ENCODE data around the gene IGF2R.
"Not testable (repeated sequence)": the region's sequence is repeated elsewhere in the genome, so short reads cannot be mapped to it uniquely, and the experiment has no call there.

IGF2R gene, protein sequence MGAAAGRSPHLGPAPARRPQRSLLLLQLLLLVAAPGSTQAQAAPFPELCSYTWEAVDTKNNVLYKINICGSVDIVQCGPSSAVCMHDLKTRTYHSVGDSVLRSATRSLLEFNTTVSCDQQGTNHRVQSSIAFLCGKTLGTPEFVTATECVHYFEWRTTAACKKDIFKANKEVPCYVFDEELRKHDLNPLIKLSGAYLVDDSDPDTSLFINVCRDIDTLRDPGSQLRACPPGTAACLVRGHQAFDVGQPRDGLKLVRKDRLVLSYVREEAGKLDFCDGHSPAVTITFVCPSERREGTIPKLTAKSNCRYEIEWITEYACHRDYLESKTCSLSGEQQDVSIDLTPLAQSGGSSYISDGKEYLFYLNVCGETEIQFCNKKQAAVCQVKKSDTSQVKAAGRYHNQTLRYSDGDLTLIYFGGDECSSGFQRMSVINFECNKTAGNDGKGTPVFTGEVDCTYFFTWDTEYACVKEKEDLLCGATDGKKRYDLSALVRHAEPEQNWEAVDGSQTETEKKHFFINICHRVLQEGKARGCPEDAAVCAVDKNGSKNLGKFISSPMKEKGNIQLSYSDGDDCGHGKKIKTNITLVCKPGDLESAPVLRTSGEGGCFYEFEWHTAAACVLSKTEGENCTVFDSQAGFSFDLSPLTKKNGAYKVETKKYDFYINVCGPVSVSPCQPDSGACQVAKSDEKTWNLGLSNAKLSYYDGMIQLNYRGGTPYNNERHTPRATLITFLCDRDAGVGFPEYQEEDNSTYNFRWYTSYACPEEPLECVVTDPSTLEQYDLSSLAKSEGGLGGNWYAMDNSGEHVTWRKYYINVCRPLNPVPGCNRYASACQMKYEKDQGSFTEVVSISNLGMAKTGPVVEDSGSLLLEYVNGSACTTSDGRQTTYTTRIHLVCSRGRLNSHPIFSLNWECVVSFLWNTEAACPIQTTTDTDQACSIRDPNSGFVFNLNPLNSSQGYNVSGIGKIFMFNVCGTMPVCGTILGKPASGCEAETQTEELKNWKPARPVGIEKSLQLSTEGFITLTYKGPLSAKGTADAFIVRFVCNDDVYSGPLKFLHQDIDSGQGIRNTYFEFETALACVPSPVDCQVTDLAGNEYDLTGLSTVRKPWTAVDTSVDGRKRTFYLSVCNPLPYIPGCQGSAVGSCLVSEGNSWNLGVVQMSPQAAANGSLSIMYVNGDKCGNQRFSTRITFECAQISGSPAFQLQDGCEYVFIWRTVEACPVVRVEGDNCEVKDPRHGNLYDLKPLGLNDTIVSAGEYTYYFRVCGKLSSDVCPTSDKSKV (N-terminal part only)

DNA sequence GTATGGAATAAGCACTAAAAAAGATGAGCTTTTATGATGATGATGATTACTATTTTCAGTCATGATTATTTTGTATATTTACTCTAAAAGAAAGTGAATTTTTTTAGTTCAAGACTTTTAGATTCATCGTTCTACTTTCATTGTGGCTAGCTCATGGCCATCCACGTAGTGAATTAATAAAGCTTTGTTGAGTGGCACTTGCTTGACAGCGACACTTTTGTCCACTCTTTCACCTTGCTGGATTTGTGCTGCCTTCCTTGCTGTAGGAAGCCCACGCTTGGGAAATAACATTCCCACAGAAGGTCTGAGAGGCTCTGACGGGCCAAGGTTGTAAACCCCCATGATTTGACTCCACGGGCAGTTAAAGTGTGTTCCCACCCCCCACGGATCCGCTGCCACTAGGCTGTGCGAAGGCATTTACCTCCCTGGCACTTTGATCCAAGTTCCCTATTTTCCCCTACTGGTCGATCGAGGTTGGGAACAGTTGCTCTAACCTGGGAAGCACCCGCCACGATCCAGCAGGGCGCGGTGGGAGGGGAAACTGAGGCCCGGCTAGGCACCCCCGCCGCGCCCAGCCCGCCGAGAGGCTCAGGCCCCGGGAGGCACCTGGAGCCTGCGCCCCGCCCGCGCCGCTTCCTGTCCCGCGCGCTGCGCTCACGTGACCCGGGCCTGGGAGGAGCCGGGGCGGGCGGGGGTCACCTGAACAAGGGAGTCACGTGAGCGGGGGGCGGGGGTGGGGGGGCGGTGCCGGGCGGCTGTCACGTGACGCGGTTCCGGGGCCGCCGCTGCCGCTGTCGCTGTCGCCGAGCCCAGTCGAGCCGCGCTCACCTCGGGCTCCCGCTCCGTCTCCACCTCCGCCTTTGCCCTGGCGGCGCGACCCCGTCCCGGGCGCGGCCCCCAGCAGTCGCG, at the start of gene IGF2R:
IGF2R (plus strand) TSS at position 788 of the 909 bp plus-strand sequence. CDS start 165 bp downstream, outside the sequence.
- peak; percentile 93 for DNase-seq (ENCODE audit: low read depth)

DNA sequence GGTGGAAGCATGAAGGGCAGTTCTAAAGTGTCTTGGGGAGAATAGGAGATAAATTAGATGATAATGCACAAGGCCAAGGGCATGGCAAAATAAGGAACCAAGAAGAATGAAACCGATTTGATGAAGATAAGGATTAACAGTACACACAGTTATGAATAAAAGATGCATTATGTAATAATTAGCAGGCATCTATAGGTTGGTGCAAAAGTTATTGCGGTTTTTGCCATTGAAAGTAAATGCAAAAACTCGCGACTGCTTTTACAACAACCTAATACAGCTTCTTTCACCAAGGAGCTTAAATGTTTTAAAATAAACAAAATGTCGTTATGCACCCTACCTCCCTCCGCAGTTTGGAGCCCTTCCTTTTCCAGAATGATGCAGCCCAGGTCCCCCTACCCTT, 49.1 kb upstream of the IGF2R start:
- no peak for DNase-seq (ENCODE audit: low read depth)

DNA sequence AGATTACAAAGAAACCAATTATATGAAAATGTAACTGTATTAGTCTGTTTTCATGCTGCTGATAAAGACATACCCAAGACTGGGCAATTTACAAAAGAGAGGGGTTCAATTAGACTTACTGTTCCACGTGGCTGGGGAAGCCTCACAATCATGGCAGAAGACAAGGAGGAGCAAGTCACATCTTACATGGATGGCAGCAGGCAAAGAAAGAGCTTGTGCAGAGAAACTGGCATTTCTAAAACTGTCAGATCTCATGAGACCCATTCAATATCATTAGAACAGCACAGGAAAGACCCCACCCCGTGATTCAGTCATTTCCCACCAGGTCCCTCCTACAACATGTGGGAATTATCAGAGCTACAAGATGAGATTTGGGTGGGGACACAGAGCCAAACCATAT, 44.7 kb upstream of the IGF2R start:
- DNase-seq (ENCODE audit: low read depth), result not testable (repeated sequence)

DNA sequence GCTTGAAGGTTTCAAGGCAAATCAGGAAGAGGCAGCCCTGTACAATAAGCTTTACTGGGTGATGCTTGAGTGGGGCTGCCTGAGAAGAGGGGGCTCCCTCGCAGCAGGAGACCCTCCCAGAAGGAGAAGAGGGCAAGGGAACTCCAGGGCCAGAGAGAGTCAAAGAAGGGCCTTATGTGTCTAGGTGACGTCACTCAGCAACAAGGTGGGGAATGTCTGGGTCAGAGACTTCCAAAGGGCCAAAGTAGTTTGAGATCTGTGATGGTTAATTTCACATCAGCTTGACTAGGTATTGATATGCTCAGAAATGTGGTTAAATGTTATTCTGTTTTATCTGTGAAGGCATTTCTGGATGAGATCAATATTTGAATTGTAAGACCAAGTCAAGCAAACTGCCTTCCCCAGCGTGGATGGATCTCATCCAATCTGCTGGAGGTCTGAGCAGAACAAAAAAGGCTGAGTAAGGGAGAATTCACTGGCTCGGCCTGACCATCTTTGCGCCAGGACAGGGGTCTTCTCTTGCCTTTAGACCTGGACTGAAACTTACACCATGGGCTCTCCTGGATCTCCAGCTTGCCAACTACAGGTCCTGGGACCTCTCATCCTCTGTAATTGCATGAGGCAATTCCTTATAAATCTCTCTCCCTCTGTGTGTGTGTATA, 42.2 kb upstream of the IGF2R start:
- DNase-seq (ENCODE audit: low read depth), result no peak

DNA sequence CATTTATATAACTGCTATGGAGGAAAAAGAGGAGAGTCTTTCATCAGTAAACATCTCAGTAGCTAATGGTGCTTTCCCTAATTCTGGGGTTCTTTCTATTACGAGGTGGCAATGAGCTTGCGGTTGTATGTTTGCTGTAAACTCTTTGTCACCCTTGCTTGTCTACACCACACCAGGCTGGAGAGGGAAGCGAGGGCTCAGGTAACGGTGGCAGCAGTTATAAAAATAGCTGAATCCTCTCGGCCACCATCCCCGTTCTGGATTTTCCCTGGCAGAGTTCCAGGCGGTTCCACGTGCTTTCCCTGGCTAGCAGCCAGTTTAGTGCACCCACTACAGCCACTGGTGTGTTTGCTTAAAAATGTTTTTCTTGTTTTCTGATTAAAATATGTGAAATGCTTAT, 39.1 kb upstream of the IGF2R start:
- DNase-seq (ENCODE audit: low read depth), result peak; percentile 30

DNA sequence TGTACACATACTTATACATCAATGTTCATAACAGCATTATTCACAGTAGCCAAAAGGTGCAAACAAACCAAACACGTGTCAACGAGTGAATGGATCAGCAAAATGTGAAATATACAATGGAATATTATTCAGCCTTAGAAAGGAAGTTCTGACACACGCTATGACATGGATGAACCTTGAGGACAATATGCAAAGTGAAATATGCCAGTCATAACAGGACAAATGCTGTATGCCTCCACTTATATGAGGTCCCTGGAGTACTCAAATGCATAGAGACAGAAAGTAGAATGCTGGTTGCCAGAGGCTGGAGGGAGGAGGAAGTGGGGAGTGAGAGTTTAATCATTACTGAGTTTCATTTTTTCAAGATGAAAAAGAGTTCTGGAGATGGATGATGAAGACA, 37.8 kb upstream of the IGF2R start:
- no peak for DNase-seq (ENCODE audit: low read depth)

DNA sequence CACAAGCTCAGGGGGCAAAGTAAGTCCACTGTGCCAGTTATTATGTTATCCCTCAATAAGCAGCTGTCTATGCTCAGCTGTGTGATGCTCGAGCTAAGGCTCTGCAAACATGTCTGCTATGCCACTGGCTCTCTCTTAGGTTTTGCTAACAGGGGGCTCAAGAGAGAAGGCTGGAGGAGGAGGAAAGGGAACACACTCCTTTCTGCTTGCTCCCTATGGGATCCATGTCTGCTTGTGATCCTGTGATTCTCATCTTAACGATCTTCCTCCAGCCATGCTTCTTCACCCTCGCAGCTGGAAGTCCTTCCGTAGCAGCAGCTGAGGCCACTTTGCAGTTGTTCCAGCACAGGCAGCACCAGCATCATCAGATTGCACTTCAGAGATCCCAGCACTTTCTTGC, 37.0 kb upstream of the IGF2R start:
- DNase-seq (ENCODE audit: low read depth), result no peak

DNA sequence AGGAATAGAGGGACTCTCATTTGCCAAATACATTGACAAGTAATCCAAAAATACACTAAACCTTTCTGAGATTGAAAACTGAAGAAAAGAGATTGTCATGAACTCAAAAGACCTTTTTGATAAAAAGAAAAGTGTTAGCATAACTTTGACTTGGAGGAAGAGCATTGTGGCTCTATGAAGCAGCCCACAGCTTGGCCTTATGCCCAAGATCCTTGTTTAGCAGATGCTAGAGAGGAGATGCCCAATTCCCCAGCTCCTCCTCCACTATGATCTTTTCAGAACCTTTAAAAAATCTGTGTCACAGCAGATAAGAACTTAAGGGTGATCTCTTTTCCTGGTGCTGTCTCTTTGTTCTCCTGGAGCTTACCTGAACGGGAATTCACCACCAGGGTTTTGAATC, 35.8 kb upstream of the IGF2R start:
- DNase-seq (ENCODE audit: low read depth), result no peak

DNA sequence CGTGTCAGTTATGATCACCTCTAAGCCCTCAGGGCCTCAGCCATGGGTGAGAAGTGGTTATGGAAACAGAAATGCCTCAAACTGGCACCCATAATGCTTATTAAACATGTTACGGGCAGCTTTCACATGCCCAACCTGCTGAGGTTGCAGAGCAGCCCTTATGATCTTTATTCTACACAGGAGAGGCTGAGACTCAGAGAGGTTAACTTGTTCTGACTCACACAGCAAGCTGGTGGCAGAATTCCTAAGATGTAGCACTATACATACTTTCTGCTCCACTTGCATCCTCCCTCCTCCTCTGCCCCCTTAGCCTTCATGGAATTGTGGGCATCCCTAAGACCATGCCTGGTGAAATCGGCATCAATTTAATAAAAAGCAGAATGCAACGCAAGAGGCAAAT, 34.7 kb upstream of the IGF2R start:
- no peak for DNase-seq (ENCODE audit: low read depth)

DNA sequence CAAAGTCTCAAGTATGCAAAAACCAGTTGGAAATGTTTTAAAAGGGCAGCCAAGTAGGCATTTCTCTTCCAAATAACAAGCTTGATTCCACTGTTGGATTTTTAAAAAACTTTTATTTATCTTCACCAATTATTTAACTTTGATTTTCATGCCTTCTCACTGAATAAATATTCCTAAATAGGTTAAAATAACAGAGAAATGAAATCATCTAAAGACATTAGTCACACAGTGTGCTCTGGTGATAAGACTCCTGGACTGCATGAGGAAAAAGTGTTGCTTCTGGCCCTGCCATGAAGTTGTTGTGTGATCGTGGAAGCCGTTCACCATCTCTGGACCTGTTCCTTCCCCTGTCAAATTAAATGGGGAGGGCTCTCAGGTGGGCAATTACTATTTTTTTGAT, 33.8 kb upstream of the IGF2R start:
- DNase-seq (ENCODE audit: low read depth), result no peak

DNA sequence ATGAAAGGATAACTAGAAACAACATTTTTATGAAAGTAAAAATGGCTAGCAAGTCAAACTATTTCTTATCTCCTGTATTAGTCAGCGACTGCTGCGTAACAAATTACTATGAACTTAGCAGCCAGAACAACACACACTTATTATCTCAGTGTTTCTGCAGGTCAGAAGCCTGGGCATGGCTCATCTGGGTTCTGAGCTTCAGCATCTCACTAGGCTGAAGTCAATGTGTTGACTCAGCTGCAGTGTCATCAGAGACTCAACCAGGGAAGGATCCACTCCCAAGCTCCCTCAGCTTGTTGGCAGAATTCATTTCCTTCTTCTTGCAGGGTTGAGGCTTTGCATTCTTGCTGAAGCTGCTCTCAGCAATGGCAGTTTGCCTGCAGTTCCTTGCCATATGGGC, 33.2 kb upstream of the IGF2R start:
- no peak for DNase-seq (ENCODE audit: low read depth)

DNA sequence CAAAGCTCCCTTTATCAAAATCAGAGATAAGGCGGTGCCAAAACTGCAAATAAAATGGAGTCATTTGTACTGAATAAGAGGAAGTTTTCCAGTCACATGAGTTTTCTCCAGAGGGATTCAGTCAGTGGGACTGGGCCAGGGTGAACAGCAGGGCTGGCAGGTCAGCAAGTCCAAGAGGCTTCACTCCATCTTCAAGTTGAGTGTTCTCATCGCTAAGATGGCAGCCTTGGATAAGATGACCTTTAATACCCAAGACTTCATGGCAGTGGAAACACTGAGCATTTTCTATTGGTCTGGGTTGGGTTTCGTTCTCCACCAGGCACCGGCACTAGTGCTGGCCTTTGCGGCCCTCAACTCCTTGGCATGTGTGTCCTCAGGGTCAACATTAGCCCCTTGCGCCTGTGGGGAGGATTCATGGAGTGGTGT, 29.3 kb upstream of the IGF2R start:
- DNase-seq (ENCODE audit: low read depth), result no peak

DNA sequence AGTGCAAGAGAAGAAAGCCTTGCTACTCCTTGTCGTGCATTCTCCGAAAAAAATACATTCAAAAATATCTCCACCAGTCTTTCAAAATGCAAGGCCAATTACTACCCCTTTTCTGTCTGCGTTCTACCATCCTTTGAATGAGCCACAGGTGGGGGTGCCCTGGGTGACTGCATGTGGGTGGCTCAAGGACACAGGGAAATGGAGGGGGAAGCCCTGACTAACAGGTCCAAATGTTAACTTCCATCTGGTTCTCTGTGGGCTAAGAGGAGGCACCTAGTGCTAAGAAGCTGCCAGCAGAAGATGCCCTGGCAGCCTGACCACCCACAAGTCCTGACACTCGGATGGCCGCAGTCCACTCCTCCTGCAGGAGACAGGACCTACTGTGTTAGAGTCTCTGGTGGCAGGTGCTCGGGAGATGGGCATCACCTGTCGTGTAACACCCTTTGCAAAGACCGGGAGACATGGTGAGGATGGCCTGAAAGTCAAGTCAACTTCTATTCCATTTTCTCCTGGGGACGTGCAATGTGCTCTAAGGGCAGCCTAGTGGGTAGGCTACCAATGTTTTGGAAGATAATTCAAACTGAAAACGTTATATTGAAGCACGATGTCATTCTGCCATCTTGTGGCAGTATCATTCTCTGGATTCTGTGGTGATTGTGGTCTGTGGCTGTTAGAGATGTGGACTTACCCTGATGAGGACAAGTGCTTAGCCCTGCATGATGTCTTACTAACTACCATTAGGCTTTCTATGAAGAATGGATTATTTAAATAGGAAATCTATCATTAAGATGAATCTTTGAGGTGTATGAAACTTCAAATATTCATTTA, 27.4 kb upstream of the IGF2R start:
- DNase-seq (ENCODE audit: low read depth), result no peak

DNA sequence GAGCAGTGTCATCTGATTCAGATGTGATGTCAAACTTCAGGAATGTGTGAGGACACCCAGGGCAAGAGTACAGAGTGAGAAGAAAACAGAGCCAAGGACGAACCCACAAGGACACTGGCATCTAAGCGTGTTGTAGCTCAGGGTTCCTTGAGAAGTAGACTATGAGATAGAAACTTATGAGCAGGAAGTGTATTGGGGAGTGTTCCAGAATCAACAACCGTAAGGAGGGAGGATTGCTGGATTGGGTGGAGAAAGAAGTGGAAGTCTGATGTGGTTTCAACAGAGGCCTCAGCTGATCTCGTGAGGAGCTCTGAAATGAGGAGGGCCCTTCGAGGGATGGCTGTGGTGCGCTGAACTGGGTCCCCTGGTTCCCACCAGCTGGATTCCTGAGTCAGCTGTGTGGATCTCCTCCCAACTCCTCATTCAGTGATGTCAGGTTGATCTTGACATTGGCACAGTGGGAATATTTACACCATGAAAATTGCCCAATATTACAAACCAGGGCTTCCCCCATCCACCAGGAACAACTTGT, 25.7 kb upstream of the IGF2R start:
- no peak for DNase-seq (ENCODE audit: low read depth)

DNA sequence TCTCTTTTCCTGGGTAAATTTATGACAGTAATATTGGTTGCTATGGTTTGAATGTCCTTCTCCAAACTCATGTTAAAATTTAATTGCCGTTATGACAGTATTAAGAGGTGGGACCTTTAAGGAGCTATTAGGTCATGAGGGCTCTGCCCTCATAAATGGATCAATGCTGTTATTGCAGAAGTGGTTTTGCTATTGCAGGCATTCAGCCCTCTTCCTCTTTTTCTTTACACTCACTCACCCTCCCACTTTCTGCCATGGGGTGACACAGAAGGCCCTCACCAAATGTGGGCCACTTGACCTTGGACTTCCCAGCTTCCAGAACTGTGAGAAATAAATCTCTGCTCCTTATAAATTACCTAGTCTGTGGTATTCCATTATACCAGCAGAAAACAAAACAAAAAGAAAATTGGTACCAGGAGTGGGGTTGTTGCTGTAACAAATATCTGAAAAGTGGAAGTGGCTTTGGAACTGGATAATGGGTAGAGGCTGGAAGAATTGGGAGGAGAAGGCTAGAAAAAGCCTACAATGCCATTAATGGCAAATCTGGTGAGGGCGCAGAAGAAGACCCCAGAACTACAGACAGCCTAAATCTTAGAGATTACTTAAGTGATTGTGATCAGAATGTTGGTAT, 24.8 kb upstream of the IGF2R start:
- no peak for DNase-seq (ENCODE audit: low read depth)

DNA sequence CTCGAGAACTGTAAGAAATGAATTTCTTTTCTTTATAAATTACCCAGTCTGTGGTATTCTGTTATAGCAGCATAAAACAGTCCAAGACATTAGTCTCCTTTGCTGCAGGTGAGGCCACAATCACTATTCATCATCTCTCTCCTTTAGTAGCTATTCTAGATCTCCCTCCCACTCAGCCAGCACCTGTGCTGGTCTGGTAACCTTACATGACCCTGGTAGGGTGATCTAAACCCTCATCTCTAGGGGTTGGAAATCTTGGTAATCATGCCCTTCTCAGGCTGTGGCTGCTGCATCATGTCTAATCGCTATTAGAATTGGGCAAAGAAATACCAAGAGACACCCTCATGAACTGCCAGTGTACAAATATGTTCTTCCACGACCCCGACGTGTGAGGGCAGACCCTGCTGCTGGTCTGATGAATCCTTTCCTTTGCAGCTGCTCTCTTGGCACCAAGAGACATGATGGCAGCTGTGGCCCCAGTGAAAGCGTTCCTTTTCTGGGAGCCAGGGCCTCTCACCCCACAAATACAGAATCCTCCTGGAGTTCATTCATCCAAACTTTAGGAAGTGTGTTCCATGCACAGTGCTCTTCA, 23.0 kb upstream of the IGF2R start:
- no peak for DNase-seq (ENCODE audit: low read depth)

DNA sequence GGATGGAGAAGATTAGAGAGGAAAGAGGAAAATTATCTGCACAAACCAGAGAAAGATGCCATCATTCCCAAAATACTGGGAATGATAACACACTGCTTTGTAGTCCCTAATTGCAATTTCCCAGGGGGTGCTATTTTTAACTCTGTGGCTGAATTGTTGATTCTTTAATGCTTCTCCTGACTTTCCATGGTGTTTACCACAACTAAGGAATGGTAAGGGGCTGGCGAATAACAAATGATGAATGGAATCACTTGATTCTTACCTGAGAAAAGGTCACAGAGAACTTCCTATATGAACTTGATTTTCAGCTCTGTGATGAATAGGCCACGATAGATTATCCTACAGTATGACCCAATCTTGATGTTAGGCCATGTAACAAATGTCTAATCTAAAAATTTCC, 22.0 kb upstream of the IGF2R start:
- no peak for DNase-seq (ENCODE audit: low read depth)

DNA sequence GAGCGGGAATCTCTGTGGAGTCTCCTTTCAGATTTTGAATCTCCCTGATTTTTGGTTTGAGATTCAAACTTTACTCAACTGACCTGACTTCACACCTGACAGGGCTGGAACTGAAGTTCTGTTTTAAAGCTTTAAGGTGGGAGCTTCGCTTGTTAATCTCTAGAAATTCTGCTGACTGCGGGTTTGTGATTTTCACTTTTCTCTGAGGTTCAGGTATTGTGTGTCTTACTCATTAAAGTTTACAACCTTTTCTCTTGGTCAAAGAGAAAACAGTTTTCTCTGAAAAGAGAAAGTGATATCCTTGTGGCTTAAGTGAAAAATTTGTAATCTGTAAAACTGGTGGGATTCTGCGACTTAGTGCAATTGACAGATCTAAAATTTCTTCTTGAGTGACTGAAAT, 20.7 kb upstream of the IGF2R start:
- no peak for DNase-seq (ENCODE audit: low read depth)

DNA sequence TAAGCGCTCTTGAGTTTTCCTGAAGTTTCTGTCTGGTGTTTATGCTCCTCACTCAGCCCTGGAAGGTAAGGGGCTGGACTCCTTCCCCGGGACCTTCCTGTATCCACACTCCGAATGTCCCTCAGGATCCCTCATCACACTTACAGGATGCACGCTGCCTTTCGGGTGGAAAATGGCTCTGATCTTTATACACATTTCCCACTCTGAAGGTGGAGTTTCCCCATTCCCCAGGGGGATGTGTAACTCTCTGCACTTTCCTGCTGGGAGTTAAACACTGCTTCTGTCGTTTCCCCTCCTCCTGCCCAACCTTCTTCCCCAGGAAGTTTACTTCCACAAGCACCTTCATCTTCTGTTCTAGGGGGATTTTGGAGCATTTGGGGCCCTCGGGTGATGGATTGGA, 17.1 kb upstream of the IGF2R start:
- no peak for DNase-seq (ENCODE audit: low read depth)
